GM12873 (cell line): ENCODE measurements around the gene TBC1D22A.

Experiments
- CTCF ChIP-seq: IDR thresholded peaks from 2 replicates; pipeline ENCODE4 v1.5.1; 2012; ENCODE audit warnings: low read depth, mild to moderate bottlenecking, moderate library complexity, low read length, control low read depth; ENCODE audit not compliant: insufficient read depth; ENCODE audit errors: missing control alignments

TBC1D22A gene

GRCh38 chr22:47119181-47119580, 356.7 kb downstream of the TBC1D22A start:
- TF ChIP-seq CTCF, result no peak

- TF ChIP-seq CTCF, result no peak
Measured at GRCh38 chr22:47120399-47120798, 357.9 kb downstream of the TBC1D22A start.

GRCh38 chr22:47121791-47122190, 359.3 kb downstream of the TBC1D22A start:
- TF ChIP-seq CTCF, result no peak

GRCh38 chr22:47122441-47123000, 360.1 kb downstream of the TBC1D22A start:
- TF ChIP-seq CTCF, result no peak

- no peak for TF ChIP-seq CTCF
Measured at GRCh38 chr22:47123006-47123826, 360.8 kb downstream of the TBC1D22A start.

GRCh38 chr22:47123827-47124442, 361.5 kb downstream of the TBC1D22A start:
- TF ChIP-seq CTCF, result no peak

GRCh38 chr22:47124451-47124881, 362.0 kb downstream of the TBC1D22A start:
- no peak for TF ChIP-seq CTCF
